ENCODE measurements around the gene SMPD1.
"Not testable (repeated sequence)": the region's sequence is repeated elsewhere in the genome, so short reads cannot be mapped to it uniquely, and the experiment has no call there.

Gene SMPD1

DNA sequence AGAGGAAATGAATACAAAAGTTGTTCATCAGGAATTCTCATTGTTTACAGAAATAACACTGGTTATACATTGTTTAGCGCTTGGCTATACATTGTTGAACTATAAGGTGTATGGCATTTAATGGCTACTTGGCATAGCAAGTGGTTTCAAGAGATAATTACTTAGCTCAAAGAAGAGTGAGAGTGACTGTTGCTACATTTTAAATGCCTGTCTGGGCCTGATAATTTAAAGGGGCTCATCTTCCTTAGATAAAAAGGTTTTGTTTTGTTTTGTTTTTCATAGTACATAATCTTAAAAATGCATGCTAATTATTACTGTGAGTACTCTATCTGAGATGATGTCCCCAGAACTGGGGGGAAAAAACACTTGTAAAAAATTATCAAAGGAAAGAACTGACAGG, 1.5 kb upstream of the SMPD1 start:
- in situ Hi-C loops (cut with MboI; ENCODE audit: low sequenced_read_pairs), result no loop called here

DNA sequence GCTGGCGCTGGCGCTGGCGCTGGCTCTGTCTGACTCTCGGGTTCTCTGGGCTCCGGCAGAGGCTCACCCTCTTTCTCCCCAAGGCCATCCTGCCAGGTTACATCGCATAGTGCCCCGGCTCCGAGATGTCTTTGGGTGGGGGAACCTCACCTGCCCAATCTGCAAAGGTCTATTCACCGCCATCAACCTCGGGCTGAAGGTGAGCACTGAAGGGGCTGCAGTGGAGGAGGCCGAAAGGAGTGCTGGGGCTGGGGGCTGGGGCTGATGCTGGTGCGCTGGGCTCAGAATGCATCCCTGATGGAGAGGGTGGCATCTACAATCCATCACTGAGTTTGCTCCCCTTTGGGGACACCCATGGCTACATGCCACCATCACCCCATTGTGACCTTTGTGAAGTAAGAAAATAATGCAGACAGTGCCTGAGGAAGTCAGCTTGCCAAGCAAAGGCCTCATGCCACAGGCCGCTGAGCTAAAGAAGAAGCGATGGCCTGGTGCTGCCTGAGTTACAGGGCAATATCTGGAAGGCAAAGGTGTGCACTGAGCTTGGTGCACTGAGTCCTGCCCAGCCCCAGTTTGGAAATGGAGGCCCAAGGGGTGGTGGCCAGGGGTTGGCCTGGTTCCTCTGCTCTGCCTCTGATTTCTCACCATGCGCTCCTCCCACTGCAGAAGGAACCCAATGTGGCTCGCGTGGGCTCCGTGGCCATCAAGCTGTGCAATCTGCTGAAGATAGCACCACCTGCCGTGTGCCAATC, 620 bp downstream of the SMPD1 start:
- in situ Hi-C loops (cut with MboI; ENCODE audit: low sequenced_read_pairs), result no loop called here

DNA sequence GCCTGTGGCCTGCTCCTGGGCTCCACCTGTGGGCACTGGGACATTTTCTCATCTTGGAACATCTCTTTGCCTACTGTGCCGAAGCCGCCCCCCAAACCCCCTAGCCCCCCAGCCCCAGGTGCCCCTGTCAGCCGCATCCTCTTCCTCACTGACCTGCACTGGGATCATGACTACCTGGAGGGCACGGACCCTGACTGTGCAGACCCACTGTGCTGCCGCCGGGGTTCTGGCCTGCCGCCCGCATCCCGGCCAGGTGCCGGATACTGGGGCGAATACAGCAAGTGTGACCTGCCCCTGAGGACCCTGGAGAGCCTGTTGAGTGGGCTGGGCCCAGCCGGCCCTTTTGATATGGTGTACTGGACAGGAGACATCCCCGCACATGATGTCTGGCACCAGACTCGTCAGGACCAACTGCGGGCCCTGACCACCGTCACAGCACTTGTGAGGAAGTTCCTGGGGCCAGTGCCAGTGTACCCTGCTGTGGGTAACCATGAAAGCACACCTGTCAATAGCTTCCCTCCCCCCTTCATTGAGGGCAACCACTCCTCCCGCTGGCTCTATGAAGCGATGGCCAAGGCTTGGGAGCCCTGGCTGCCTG, 1.4 kb downstream of the SMPD1 start:
- in situ Hi-C loops (cut with MboI; ENCODE audit: low sequenced_read_pairs), result no loop called here

DNA sequence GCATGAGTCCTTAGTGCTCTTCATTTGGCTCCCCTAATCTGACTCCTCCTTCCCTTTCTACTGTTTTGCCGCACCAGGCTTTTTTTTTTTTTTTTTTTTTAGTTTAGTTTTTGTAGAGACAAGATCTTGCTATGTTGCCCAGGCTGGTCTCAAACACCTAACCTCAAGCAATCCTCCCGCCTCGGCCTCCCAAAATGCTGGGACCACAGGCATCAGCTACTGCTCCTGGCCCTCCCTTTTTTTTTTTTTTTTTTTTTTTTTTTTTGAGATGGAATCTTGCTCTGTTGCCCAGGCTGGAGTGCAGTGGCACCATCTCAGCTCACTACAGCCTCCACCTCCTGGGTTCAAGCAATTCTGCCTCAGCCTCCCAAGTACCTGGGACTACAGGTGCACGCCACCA, 2.0 kb downstream of the SMPD1 start:
- in situ Hi-C loops (cut with MboI; ENCODE audit: low sequenced_read_pairs), result not testable (repeated sequence)

DNA sequence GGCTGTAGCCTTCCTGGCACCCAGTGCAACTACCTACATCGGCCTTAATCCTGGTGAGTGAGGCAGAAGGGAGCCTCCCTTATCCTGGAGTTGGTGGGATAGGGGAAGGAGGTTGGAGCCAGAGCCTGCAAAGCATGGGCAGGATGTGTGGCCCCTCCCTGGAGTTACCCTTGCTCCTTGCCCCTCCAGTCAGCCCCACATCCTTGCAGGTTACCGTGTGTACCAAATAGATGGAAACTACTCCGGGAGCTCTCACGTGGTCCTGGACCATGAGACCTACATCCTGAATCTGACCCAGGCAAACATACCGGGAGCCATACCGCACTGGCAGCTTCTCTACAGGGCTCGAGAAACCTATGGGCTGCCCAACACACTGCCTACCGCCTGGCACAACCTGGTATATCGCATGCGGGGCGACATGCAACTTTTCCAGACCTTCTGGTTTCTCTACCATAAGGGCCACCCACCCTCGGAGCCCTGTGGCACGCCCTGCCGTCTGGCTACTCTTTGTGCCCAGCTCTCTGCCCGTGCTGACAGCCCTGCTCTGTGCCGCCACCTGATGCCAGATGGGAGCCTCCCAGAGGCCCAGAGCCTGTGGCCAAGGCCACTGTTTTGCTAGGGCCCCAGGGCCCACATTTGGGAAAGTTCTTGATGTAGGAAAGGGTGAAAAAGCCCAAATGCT, 3.9 kb downstream of the SMPD1 start:
- in situ Hi-C loops (cut with MboI; ENCODE audit: low sequenced_read_pairs), result no loop called here

DNA sequence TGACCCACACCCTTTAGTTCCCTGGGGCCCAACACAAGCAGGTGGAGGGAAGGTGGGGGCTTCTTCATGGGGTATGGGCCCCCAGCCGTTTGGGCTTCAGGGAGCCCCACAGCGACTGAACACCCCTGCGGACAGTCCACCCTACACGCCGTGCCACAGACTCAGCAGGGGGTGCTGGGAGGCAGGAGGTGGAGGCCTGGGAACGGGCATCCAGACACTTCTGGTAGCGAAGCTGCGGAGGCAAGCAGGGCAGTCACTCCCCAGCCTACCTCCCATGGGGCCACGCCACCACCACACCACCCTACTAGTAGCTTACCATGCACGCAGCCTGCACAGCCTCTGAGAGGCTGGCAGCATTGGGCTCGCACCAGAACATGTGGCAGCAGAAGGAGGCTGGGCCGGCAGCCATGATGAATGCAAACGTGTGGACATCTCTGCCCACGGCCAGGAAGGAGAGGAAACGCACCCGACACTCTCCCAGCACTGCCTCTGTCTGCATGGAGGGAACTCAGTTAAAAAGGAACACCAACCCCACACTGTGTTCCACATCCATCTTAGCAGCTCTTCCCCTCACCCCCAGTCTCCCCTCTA, 5.3 kb downstream of the SMPD1 start:
- in situ Hi-C loops (cut with MboI; ENCODE audit: low sequenced_read_pairs), result no loop called here

DNA sequence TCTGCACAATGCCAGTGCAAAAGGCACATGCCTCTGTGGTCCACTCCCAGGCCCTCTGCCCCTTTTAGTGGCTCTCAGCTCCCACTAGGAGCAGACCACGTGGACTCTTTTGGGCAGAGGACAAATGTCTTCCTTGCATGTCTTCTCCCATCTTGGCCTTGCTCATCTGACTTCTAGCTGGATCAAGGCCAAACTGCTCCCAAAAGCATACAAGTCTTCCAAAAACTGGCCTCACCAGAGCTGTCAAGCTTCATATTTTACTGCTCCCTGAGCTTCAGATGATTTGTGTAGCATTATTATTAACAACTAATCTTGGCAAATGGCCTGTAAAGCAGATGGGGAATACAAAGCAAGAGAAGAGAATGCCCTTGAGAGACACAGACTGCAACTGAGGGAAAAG, 6.9 kb downstream of the SMPD1 start:
- in situ Hi-C loops (cut with MboI; ENCODE audit: low sequenced_read_pairs), result no loop called here

DNA sequence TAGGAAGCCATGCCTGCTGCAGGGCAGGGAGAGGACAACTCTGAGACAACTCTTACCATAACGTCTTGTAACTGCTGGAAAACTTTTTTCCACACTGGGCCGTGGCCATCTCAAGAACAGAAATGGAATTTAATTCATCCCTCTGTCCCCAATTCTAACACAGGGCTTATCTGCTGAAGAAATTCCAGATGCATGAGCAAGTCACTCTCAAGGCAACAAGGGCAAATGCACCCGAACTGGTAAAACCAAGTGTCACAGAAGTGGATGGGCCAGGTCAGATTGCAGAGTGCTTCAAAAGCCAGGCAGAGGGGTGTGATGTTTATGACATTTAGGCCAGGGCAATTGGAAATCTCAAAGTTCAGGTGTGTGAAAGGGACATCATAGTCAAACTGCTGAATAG, 7.4 kb downstream of the SMPD1 start:
- in situ Hi-C loops (cut with MboI; ENCODE audit: low sequenced_read_pairs), result no loop called here

DNA sequence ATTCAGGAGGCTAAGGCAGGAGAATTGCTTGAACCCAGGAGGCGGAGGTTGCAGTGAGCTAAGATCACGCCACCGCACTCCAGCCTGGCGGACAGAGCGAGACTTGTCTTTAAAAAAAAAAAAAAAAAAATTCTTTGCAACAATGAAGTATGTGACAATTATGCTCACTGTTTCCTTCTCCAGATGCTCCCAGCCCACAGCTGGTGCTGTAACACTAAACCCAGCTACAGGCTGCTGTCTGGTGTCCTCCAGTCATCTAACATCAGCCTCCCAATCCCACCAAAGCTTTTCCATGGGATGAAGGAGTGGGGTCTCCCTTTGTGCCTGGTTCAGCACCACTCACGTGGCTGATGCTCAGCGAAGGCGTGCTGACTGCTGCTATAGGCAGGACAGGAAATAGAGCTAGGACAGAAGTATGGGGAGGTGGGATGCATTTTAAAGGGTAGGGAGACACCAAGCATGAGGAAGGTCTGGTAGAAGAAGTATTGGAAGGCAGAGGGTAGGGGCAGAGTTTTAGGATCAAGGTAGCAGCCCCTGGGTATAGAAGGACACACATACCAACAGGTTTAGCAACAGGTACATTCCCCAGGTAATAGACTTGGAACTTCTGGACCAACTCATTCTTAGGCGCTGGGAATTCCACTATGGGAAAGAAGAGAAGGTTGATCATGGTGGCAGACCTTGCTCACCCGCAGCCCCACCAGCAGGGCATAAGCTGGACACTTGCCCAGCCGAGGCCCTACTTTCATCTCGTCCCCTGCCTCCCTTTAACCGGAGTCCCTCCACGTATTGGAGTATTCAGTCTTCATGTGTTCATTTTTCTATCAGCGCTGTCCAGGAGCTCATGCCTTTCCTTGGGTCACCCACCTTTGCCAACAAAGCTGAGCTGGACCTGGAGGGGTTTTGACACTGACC, 10.4 kb downstream of the SMPD1 start:
- in situ Hi-C loops (cut with MboI; ENCODE audit: low sequenced_read_pairs), result no loop called here

DNA sequence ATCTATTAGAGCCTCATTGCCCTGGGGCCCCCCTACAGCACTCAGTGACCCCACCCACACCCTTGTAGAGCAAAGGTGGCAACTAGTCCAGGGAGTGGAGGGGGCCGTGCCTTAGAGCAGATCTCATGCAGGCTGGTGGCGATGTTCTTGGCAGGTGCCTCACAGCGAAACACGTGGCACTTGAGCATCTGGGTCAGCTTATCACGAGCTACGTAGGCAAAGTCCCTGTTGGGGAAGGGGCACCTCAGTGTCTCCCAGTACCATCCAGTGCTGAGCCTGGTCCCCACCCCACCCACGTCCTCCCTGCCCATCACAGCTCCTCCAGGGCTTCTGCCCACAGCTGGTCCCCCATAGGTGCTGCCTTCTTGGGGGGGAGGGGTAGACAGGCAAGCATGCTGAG, 11.2 kb downstream of the SMPD1 start:
- in situ Hi-C loops (cut with MboI; ENCODE audit: low sequenced_read_pairs), result no loop called here

DNA sequence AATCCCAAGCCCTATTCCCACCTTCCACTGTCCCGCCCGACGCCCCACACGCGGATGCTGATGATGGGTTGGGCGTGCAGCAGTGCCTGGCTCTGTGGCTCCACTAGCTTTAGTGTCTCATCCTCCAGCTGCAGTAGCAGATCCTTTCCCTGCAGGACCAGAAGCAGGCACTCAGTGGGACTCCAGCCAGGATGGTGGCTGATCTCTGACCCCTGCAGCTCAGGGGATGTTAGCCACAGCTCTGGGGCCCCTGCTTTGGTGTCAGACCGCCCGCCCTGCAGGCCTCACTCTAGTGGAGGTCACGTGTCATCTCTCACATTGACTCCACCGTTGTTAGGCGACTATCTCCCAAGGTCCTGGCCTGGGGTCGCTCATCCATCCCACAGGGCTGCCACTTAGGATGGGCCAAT, 11.8 kb downstream of the SMPD1 start:
- in situ Hi-C loops (cut with MboI; ENCODE audit: low sequenced_read_pairs), result no loop called here

DNA sequence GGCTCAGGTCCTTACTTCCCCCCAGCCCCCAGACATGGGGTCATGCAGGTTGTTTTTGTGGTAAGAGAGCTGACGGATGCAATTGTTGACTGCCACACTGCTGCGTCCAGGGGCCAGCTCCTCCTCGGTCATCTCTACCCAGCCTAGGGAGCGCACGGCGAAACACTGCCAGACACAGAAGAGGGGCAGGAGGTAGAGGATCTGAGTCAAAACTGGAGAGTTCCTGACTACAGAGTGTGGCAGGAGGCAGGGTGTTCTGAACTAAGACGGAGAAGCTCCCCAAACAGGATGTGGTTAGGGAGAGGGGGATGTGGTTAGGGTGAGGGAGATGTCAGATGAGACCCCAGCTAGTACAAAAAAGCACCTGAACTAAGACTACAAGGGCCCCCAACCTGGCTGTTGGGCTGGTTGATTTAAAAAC, 12.3 kb downstream of the SMPD1 start:
- in situ Hi-C loops (cut with MboI; ENCODE audit: low sequenced_read_pairs), result no loop called here

DNA sequence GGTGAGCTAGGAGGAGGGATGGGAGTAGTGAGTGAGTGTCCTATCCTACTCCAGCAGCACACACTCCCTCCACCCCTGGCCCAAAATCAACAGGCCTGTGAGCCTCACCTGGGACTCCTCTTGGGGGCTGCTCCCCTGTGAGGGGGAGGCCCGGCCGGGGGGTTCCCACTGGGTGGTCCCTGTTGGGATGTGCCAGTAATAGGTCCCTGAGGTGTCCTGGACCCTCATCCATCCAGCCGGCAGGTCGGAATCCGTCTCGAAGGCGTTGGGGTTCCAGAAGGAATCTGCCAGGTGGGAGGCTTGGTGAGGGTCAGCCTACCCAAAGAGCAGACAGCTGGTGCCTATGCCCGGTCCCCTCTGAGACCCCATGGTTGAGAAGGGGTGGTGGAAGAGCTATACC, 13.3 kb downstream of the SMPD1 start:
- in situ Hi-C loops (cut with MboI; ENCODE audit: low sequenced_read_pairs), result no loop called here

DNA sequence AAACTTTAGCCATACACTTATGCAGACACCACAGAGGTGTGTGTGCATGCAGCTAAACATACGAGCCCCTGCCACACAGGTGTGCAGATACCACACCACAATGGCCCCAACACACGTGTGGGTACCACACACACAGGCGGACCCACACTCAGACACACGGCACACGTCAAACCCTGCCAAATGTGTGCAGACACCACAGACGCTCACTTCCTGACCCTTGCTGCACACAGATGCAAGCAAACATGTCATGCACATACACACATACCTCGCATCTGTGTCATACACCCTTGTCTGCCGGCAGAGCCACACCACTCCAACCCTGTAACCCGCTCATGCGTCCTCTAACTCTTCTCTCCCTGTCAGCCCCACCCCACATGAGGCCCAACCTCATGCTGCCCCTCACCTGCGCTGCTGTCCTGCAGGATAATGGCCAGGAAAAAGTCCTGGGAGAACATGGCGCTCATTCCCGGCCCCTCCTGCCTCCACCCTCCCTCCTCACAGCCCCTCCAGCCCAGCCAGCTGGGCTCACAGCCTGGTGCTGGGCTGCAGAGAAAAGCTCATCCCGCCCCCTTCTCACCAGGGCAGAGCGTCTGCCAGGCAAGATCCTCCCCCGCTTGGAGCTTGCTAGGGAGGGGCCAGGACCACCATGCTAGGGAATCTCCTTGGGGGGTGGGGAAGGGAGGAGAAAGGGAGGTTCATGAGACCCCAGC, 14.2 kb downstream of the SMPD1 start:
- in situ Hi-C loops (cut with MboI; ENCODE audit: low sequenced_read_pairs), result no loop called here

DNA sequence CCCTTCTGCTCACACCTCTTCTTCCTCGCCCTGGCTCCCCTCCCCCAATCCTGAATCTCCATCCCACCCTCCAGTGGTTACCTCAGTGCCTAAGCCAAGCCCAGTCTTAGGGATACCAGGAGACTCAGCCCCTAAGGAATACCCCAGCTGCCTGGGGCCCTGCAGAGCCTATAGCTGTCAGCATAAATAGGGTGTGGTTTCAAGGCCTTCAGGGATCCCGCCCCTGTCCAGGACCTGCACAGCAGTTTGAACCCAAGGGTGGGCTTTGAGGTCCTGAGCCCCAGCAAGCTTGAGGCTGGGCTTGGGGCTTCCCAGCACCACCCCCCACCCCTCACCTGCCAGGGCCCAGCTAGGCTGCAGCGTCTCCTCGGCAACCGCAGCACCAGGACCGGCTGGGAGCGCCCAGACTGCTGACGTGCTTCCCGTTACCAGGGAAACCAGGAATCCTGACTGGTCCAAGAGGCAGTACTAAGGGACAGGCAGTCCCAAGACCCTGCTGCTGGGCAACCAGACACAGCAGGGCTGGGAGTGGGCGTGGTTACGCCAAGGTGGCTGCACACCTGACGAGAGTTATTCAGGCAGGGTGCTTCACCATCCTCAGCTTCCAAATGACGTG, 14.9 kb downstream of the SMPD1 start:
- in situ Hi-C loops (cut with MboI; ENCODE audit: low sequenced_read_pairs), result no loop called here

DNA sequence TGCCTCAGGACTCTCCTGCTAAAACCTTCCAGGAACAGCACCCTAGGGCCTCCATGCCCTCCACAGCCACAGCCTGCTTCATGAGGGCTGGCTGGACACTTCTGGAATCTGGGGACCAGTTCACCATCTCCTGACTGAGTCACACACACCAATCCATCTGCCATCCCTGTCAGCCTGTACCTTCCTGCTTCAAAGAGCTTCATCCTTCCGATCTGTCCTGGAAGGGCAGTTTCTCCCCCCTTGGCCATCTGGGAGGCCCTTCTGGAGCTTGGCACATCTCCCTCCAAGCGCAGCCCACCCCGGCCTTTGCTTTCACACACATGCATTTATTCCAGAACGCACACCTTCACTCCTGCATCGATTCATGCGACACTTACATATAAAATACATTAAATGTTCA, 15.6 kb downstream of the SMPD1 start:
- in situ Hi-C loops (cut with MboI; ENCODE audit: low sequenced_read_pairs), result no loop called here

DNA sequence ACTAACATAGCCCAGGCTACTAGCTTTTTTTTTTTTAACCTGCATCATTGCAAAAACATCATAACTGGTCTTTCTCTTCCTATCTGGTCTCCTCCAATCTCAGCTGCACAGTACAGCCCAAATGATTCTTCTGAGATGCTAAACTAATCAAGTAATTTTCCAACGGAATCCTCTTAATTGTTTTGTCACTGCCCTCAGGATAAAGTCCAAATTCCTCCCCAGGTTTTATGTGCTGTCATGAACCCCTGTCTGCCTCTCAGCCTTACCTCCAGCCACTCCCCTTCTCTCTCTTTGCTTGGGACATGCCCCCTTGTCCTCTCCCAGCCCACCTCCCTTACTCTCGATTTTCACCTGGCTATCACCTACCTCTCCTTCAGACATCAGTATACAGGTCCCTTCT, 16.1 kb downstream of the SMPD1 start:
- in situ Hi-C loops (cut with MboI; ENCODE audit: low sequenced_read_pairs), result no loop called here

DNA sequence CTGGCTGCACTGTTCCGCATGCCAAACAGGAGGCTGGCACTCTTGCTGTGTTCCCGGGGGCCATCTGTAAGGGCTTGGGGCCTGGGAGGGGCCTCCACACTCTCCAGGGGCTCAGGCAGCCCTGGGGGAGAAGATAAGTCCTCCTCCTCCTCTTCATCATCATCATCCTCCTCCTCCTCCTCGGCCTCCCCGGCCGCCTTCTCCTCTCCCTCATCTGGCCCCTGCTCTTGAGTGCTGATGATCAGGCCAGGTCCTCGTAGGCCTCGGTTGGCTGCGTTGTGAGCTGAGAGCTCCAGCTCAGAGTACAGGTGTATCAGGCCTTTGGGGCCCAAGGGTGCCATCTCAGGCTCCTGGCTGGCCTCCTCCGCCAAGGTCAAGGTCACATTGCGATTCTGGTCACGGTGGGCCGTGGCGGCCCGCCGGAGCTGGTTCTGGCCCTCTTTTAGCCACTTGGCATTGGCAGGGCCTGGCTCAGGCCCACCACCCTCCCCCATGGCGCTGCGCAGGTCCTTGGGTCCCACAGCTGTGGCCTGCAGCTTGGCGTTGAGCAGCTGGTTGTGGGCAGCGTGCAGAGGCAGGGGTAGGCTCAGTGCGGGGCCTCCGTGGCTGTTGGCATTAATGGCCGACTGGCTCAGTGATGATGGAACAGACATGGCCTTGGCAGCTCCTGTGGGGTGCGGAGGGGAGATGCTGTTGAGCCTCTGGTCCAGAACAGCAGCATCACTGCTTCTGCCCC, 20.6 kb downstream of the SMPD1 start:
- in situ Hi-C loops (cut with MboI; ENCODE audit: low sequenced_read_pairs), result no loop called here

DNA sequence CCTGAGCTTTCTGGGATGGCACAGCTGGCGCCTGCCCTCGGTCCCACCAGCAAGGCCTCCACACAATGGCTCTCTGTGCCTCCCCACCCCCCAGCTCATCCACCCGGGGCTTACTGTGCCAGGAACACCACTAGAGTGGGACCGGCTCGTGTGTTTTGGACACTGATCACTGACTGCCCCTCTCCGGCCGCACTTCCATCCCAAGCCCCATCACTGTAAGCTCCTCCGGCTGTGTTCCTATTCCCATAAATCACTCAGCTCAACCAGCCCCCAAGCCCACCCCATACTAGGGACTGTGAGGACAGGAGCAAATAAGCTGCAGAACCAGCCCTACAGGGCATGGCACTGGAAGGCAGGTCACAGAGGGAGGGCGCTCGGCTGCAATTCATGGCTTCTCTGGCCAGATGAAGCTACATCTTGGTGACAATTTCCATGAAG, 21.3 kb downstream of the SMPD1 start:
- in situ Hi-C loops (cut with MboI; ENCODE audit: low sequenced_read_pairs), result no loop called here

All from HL-60/S4 treated with retinoic acid at 250 ng/mL for 4 days and 3 days (cell line).